Measurements from ENCODE around the gene FKBP10. TPM values are rescaled to one million over a fixed set of nuclear protein-coding genes. Genes with fewer than 3 reads are reported as not detected.

FKBP10 gene
- total RNA-seq, 1 donor from 2014 or later = 0.27 TPM

Other genes starting within 250 kb of the FKBP10 start
- not detected in 2 replicates for gene KRT9, start 240.9 kb upstream of the FKBP10 start, total RNA-seq
- not detected in 2 replicates for gene KRT14, start 226.1 kb upstream of the FKBP10 start, total RNA-seq
- not detected in 2 replicates for gene KRT16, start 200.2 kb upstream of the FKBP10 start, total RNA-seq
- gene KRT17, start 188.4 kb upstream of the FKBP10 start, total RNA-seq = 0.86 TPM in 1 of 2 replicates, not detected in the other
- gene EIF1, start 124.1 kb upstream of the FKBP10 start, total RNA-seq = 751 and 753 TPM in 2 replicates
- not detected in 2 replicates for gene GAST, start 100.7 kb upstream of the FKBP10 start, total RNA-seq
- gene HAP1, start 78.4 kb upstream of the FKBP10 start, total RNA-seq = 0.36 TPM in 2 replicates
- gene JUP, start 26.3 kb upstream of the FKBP10 start, total RNA-seq = 0.73 and 0.93 TPM in 2 replicates
- 3.8 and 6.1 TPM in 2 replicates for gene P3H4, start 1.1 kb upstream of the FKBP10 start, total RNA-seq
- 42.8 and 43.4 TPM in 2 replicates for gene NT5C3B, start 23.2 kb downstream of the FKBP10 start, total RNA-seq
- 0.07 and 0.09 TPM in 2 replicates for gene KLHL10, start 24.8 kb downstream of the FKBP10 start, total RNA-seq
- gene KLHL11, start 52.4 kb downstream of the FKBP10 start, total RNA-seq = 20.4 and 22.1 TPM in 2 replicates
- gene ACLY, start 105.9 kb downstream of the FKBP10 start, total RNA-seq = 182 and 188 TPM in 2 replicates
- gene ODAD4, start 117.6 kb downstream of the FKBP10 start, total RNA-seq = 0.66 and 0.73 TPM in 2 replicates
- gene CNP, start 153.8 kb downstream of the FKBP10 start, total RNA-seq = 74.0 and 80.6 TPM in 2 replicates
- gene DNAJC7, start 204.4 kb downstream of the FKBP10 start, total RNA-seq = 103 and 111 TPM in 2 replicates
- 22.2 and 24.7 TPM in 2 replicates for gene NKIRAS2, start 207.1 kb downstream of the FKBP10 start, total RNA-seq
- 0.05 and 0.11 TPM in 2 replicates for gene C17orf113, start 237.6 kb downstream of the FKBP10 start, total RNA-seq

All from T-helper 2 cell treated with Interferon-gamma antibody and Interleukin-4, amounts not matched to agents 100 ng/mL and 5 ng/mL, for 36 hours (primary cell).